HepG2 (cell line): ENCODE data around the gene NINL. TPM values are rescaled to one million over a fixed set of nuclear protein-coding genes. Genes with fewer than 3 reads are reported as not detected.

ENCODE experiments used
- CEBPB ChIP-seq: IDR thresholded peaks from 2 replicates; pipeline ENCODE4 v1.6.1; 2011; ENCODE audit warnings: low read depth, low read length, improper control_type of control experiment, borderline replicate concordance
- HNRNPL ChIP-seq: fragments of 200-400 bp; formaldehyde crosslinking; IDR thresholded peaks from 2 replicates; pipeline ENCODE4 v1.6.1; 2017; ENCODE audit warnings: mild to moderate bottlenecking, low read depth, low read length
- KDM5A ChIP-seq: fragments of 200-600 bp; sonication (generic); IDR thresholded peaks from 2 replicates; pipeline ENCODE4 v1.7.0; 2018; ENCODE audit warnings: antibody characterized with exemption, mild to moderate bottlenecking, low read length, borderline replicate concordance
- MEIS2 ChIP-seq: sonication (generic); formaldehyde crosslinking; IDR thresholded peaks from 2 replicates; pipeline ENCODE4 v1.9.0; 2021; ENCODE audit warnings: mild to moderate bottlenecking, missing genetic modification reagents
- NR3C1 ChIP-seq: sonication (generic); formaldehyde crosslinking; IDR thresholded peaks from 2 replicates; pipeline ENCODE4 v1.4.0; 2020; ENCODE audit warnings: missing genetic modification reagents
- PHF20 ChIP-seq: sonication (generic); formaldehyde crosslinking; IDR thresholded peaks from 2 replicates; pipeline ENCODE4 v1.5.0; 2020; ENCODE audit warnings: mild to moderate bottlenecking, missing genetic modification reagents
- RARA ChIP-seq: IDR thresholded peaks from 2 replicates; pipeline ENCODE4 v1.6.1; 2016; ENCODE audit warnings: missing genetic modification reagents, missing compliant biosample characterization
- SNAI1 ChIP-seq: sonication (generic); formaldehyde crosslinking; IDR thresholded peaks from 2 replicates; pipeline ENCODE4 v1.5.0; 2020; ENCODE audit warnings: mild to moderate bottlenecking, missing genetic modification reagents, borderline replicate concordance
- SP140L ChIP-seq: sonication (generic); formaldehyde crosslinking; IDR thresholded peaks from 2 replicates; pipeline ENCODE4 v1.4.0; 2020; ENCODE audit warnings: missing genetic modification reagents, borderline replicate concordance
- SRSF1 ChIP-seq: fragments of 200-400 bp; formaldehyde crosslinking; optimal IDR thresholded peaks from 2 replicates; pipeline ENCODE3; 2017; ENCODE audit warnings: mild to moderate bottlenecking, low read depth, low read length, moderate library complexity
- ZNF160 ChIP-seq: sonication (generic); formaldehyde crosslinking; IDR thresholded peaks from 2 replicates; pipeline ENCODE4 v1.8.0; 2022; ENCODE audit warnings: mild to moderate bottlenecking, inconsistent platforms, missing genetic modification reagents
- ZNF549 ChIP-seq: sonication (generic); formaldehyde crosslinking; IDR thresholded peaks from 2 replicates; pipeline ENCODE4 v1.5.0; 2020; ENCODE audit warnings: missing genetic modification reagents
- ZNF672 ChIP-seq: sonication (generic); formaldehyde crosslinking; IDR thresholded peaks from 2 replicates; pipeline ENCODE4 v1.8.1; 2022; ENCODE audit warnings: missing genetic modification reagents
- ZNF891 ChIP-seq: sonication (generic); formaldehyde crosslinking; IDR thresholded peaks from 2 replicates; pipeline ENCODE4 v1.5.0; 2020; ENCODE audit warnings: mild to moderate bottlenecking, missing genetic modification reagents
- polyA plus RNA-seq, 8 experiments: library from polyadenylated mRNA; depleted of rRNA in 3 of 8; stranded (reverse) in 7 of 8; unstranded in 1 of 8; fragments of >200 nt; fragmentation: Illumina TruSeq in 4 of 8; extraction: Trizol in 4 of 8; gene quantifications; 2 replicates each; pipeline versions ENCODE4 v1.2.1 to v1.2.3, GENCODE V29; 2011 to 2016; ENCODE audit warnings: low read depth in 4 of 8, missing spikeins in 1 of 8, mixed read lengths in 1 of 8; ENCODE audit not compliant: insufficient read depth in 1 of 8
- total RNA-seq, 5 experiments: library from RNA; depleted of rRNA; stranded (reverse); fragments of >200 nt; fragmentation: Illumina TruSeq; extraction: Trizol; gene quantifications; 2 replicates each; pipeline ENCODE4 v1.2.3, GENCODE V29; 2016; ENCODE audit warnings: low read depth in 1 of 5
- TF ChIP-seq, protein P1 (sequence below): sonication (generic); formaldehyde crosslinking; IDR thresholded peaks from 2 replicates; pipeline ENCODE4 v1.9.0; 2021; ENCODE audit warnings: mild to moderate bottlenecking, missing genetic modification reagents
- TF ChIP-seq, protein P2 (sequence below): sonication (generic); formaldehyde crosslinking; IDR thresholded peaks from 2 replicates; pipeline ENCODE4 v1.4.0; 2020; ENCODE audit warnings: mild to moderate bottlenecking, missing genetic modification reagents
- TF ChIP-seq, protein P3 (sequence below): sonication (generic); formaldehyde crosslinking; IDR thresholded peaks from 2 replicates; pipeline ENCODE4 v1.5.1; 2020; ENCODE audit warnings: missing genetic modification reagents, mild to moderate bottlenecking, borderline replicate concordance
- TF ChIP-seq, protein P4 (sequence below): sonication (generic); formaldehyde crosslinking; IDR thresholded peaks from 2 replicates; pipeline ENCODE4 v1.8.1; 2023; ENCODE audit warnings: mild to moderate bottlenecking, missing genetic modification reagents
- TF ChIP-seq, protein P5 (sequence below): IDR thresholded peaks from 2 replicates; pipeline ENCODE4 v1.6.1; 2016; ENCODE audit warnings: low read depth

NINL gene
- total and polyA plus RNA-seq, 2 of the 13 experiments (the other 11 are each of a cell fraction or from before 2014, with no cell fraction given): 32.3 to 34.3 TPM

DNA sequence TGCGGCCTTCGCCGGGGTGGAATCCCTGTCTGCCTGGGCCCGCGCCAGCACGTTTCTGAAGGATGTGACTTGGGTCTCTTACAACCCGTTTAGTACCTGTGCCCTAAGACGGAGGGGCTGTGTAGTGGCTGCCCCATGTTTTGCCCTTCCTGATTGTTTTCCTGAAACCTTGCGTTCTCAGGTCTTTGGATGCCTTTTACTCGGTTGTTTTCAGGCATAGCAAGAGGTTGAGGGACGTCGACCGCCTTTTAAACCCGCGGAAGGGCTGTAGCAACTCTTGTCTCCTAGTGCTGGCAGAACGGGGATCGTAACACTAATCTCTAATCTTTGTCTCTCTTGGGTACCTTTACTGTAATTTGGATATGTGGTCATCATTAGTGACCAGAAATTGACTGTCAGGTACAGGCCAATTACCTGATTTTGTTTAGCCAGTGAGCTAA is 39.2 kb upstream of the NINL start (continued):
- TF ChIP-seq, protein P1, sequence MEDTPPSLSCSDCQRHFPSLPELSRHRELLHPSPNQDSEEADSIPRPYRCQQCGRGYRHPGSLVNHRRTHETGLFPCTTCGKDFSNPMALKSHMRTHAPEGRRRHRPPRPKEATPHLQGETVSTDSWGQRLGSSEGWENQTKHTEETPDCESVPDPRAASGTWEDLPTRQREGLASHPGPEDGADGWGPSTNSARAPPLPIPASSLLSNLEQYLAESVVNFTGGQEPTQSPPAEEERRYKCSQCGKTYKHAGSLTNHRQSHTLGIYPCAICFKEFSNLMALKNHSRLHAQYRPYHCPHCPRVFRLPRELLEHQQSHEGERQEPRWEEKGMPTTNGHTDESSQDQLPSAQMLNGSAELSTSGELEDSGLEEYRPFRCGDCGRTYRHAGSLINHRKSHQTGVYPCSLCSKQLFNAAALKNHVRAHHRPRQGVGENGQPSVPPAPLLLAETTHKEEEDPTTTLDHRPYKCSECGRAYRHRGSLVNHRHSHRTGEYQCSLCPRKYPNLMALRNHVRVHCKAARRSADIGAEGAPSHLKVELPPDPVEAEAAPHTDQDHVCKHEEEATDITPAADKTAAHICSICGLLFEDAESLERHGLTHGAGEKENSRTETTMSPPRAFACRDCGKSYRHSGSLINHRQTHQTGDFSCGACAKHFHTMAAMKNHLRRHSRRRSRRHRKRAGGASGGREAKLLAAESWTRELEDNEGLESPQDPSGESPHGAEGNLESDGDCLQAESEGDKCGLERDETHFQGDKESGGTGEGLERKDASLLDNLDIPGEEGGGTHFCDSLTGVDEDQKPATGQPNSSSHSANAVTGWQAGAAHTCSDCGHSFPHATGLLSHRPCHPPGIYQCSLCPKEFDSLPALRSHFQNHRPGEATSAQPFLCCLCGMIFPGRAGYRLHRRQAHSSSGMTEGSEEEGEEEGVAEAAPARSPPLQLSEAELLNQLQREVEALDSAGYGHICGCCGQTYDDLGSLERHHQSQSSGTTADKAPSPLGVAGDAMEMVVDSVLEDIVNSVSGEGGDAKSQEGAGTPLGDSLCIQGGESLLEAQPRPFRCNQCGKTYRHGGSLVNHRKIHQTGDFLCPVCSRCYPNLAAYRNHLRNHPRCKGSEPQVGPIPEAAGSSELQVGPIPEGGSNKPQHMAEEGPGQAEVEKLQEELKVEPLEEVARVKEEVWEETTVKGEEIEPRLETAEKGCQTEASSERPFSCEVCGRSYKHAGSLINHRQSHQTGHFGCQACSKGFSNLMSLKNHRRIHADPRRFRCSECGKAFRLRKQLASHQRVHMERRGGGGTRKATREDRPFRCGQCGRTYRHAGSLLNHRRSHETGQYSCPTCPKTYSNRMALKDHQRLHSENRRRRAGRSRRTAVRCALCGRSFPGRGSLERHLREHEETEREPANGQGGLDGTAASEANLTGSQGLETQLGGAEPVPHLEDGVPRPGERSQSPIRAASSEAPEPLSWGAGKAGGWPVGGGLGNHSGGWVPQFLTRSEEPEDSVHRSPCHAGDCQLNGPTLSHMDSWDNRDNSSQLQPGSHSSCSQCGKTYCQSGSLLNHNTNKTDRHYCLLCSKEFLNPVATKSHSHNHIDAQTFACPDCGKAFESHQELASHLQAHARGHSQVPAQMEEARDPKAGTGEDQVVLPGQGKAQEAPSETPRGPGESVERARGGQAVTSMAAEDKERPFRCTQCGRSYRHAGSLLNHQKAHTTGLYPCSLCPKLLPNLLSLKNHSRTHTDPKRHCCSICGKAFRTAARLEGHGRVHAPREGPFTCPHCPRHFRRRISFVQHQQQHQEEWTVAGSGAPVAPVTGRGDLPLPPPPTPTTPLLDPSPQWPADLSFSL (CRISPR knock-in tag): peak; percentile 5; the same call in 1 of the 2 replicates
- TF ChIP-seq MEIS2 (CRISPR knock-in tag) (no peak), ZNF549 (CRISPR knock-in tag) (no peak), PHF20 (CRISPR knock-in tag) (peak; percentile 73), SNAI1 (peak; percentile 10; the same call in 1 of the 2 replicates), ZNF160 (CRISPR knock-in tag) (no peak), SP140L (CRISPR knock-in tag) (0 out of 2 replicates have a peak, but pooled peaks have one; percentile 73), KDM5A (peak; percentile 2; the same call in 1 of the 2 replicates), NR3C1 (CRISPR knock-in tag) (no peak), HNRNPL (no peak), ZNF891 (CRISPR knock-in tag) (no peak), SRSF1 (no peak), RARA (CRISPR knock-in tag) (peak; percentile 29; the same call in 1 of the 2 replicates), ZNF672 (no peak), CEBPB (no peak)
- TF ChIP-seq, protein P2, sequence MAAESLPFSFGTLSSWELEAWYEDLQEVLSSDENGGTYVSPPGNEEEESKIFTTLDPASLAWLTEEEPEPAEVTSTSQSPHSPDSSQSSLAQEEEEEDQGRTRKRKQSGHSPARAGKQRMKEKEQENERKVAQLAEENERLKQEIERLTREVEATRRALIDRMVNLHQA (CRISPR knock-in tag): 0 out of 2 replicates have a peak, but pooled peaks have one; percentile 52
- TF ChIP-seq, protein P3, sequence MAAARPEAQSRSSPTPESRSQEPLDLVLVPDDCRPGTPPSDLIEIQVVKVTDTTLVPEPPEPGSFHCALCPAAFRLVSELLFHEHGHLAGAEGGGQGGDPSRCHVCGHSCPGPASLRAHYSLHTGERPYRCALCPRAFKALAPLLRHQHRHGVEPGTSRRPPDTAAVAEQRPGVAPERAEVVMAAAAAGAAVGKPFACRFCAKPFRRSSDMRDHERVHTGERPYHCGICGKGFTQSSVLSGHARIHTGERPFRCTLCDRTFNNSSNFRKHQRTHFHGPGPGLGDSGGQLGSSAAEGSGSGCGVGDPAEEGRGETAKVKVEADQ (CRISPR knock-in tag): no peak
- TF ChIP-seq, protein P4, sequence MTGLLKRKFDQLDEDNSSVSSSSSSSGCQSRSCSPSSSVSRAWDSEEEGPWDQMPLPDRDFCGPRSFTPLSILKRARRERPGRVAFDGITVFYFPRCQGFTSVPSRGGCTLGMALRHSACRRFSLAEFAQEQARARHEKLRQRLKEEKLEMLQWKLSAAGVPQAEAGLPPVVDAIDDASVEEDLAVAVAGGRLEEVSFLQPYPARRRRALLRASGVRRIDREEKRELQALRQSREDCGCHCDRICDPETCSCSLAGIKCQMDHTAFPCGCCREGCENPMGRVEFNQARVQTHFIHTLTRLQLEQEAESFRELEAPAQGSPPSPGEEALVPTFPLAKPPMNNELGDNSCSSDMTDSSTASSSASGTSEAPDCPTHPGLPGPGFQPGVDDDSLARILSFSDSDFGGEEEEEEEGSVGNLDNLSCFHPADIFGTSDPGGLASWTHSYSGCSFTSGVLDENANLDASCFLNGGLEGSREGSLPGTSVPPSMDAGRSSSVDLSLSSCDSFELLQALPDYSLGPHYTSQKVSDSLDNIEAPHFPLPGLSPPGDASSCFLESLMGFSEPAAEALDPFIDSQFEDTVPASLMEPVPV (CRISPR knock-in tag): 0 out of 2 replicates have a peak, but pooled peaks have one; percentile 25
- TF ChIP-seq, protein P5, sequence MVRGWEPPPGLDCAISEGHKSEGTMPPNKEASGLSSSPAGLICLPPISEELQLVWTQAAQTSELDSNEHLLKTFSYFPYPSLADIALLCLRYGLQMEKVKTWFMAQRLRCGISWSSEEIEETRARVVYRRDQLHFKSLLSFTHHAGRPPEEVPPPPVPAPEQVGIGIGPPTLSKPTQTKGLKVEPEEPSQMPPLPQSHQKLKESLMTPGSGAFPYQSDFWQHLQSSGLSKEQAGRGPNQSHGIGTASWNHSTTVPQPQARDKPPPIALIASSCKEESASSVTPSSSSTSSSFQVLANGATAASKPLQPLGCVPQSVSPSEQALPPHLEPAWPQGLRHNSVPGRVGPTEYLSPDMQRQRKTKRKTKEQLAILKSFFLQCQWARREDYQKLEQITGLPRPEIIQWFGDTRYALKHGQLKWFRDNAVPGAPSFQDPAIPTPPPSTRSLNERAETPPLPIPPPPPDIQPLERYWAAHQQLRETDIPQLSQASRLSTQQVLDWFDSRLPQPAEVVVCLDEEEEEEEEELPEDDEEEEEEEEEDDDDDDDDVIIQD (CRISPR knock-in tag): no peak
